ENCODE measurements around the gene E4F1. TPM values are rescaled to one million over a fixed set of nuclear protein-coding genes. Genes with fewer than 3 reads are reported as not detected.
"Not testable (repeated sequence)": the region's sequence is repeated elsewhere in the genome, so short reads cannot be mapped to it uniquely, and the experiment has no call there.

The E4F1 gene
- total and polyA plus RNA-seq, 9 donors = 0.58 to 26.2 (median 22.7) TPM

- intact Hi-C loops (cut with DNase I) = no loop called here
- WGBS, 3 donors = 75 to 86% (median 85%) methylated on average over 6 of the region's 6 CpGs
- H3K27me3 ChIP-seq = peaks cover 2% of the 10 kb centered on the region
These were observed 25.6 kb upstream of the E4F1 start for GRCh38 chr16:2197765-2198164.

GRCh38 chr16:2198283-2198682 is 25.1 kb upstream of the E4F1 start:
- no peak for DNase-seq
- Histone ChIP-seq H3K36me3 (no peaks in the 10 kb centered on the region), H3K4me1 (ENCODE audit: insufficient read depth) (no peaks in the 10 kb centered on the region), H3K27ac (no peak overlapping the region), H3K9me3 (no peaks in the 10 kb centered on the region), H3K4me3 (no peak overlapping the region), H3K27me3 (peaks cover 2% of the 10 kb centered on the region)
- intact Hi-C loops (cut with DNase I) = no loop called here
- WGBS, 3 donors = 51 to 60% (median 56%) methylated on average over 4 of the region's 4 CpGs
- TF ChIP-seq EP300 (IDR thresholded peaks at IDR 0.05) (no peak), CTCF (IDR thresholded peaks at IDR 0.05) (no peak), POLR2A (IDR thresholded peaks at IDR 0.05) (no peak)

More at GRCh38 chr16:2197765-2198164, 25.6 kb upstream of the E4F1 start:
- Histone ChIP-seq H3K27ac (no peak overlapping the region), H3K4me1 (ENCODE audit: insufficient read depth) (no peaks in the 10 kb centered on the region), H3K9me3 (no peaks in the 10 kb centered on the region), H3K36me3 (no peaks in the 10 kb centered on the region), H3K4me3 (no peak overlapping the region)
- no peak for DNase-seq
- TF ChIP-seq POLR2A (IDR thresholded peaks at IDR 0.05) (no peak), EP300 (IDR thresholded peaks at IDR 0.05) (no peak)

GRCh38 chr16:2199095-2199494 is 24.3 kb upstream of the E4F1 start:
- no peaks in the 10 kb centered on the region for H3K9me3 ChIP-seq
- H3K36me3 ChIP-seq = no peaks in the 10 kb centered on the region
- 65 to 72% (median 71%) methylated on average over 5 of the region's 5 CpGs for WGBS, 3 donors
- TF ChIP-seq EP300 (IDR thresholded peaks at IDR 0.05) (no peak), POLR2A (IDR thresholded peaks at IDR 0.05) (no peak), CTCF (IDR thresholded peaks at IDR 0.05) (no peak)
- intact Hi-C loops (cut with DNase I) = no loop called here
- no peaks in the 10 kb centered on the region for H3K4me1 ChIP-seq (ENCODE audit: insufficient read depth)
- no peak for DNase-seq
- H3K4me3 ChIP-seq = no peak overlapping the region
- H3K27ac ChIP-seq = no peak overlapping the region
- H3K27me3 ChIP-seq = peaks cover 2% of the 10 kb centered on the region

- DNase-seq = no peak
- 54 to 55% (median 55%) methylated on average over 13 to 14 of the region's 14 CpGs for whole genome bisulfite sequencing, 3 donors
- Histone ChIP-seq H3K4me3 (no peak overlapping the region), H3K9me3 (no peaks in the 10 kb centered on the region), H3K27ac (no peak overlapping the region), H3K27me3 (peaks cover 2% of the 10 kb centered on the region), H3K4me1 (ENCODE audit: insufficient read depth) (peaks cover 2% of the 10 kb centered on the region), H3K36me3 (no peaks in the 10 kb centered on the region)
- TF ChIP-seq CTCF (IDR thresholded peaks at IDR 0.05) = no peak
- no peak for TF ChIP-seq EP300 (IDR thresholded peaks at IDR 0.05)
- TF ChIP-seq POLR2A (IDR thresholded peaks at IDR 0.05) = no peak
- intact Hi-C loops (cut with DNase I) = no loop called here
These were observed 23.7 kb upstream of the E4F1 start for GRCh38 chr16:2199621-2200139.

GRCh38 chr16:2200313-2200712 is 23.1 kb upstream of the E4F1 start:
- Histone ChIP-seq H3K27ac (no peak overlapping the region), H3K4me1 (ENCODE audit: insufficient read depth) (peaks cover 4% of the 10 kb centered on the region), H3K9me3 (no peaks in the 10 kb centered on the region), H3K4me3 (no peak overlapping the region), H3K27me3 (peaks cover 2% of the 10 kb centered on the region), H3K36me3 (no peaks in the 10 kb centered on the region)
- DNase-seq = no peak
- TF ChIP-seq EP300 (IDR thresholded peaks at IDR 0.05) = no peak
- no peak for TF ChIP-seq POLR2A (IDR thresholded peaks at IDR 0.05)
- TF ChIP-seq CTCF (IDR thresholded peaks at IDR 0.05) = no peak
- intact Hi-C loops (cut with DNase I) = no loop called here
- 84 to 90% (median 84%) methylated on average over 6 of the region's 6 CpGs for WGBS, 3 donors

- intact Hi-C loops (cut with DNase I); H3K4me3 ChIP-seq; DNase-seq; H3K36me3 ChIP-seq; H3K27me3 ChIP-seq; H3K27ac ChIP-seq; H3K4me1 ChIP-seq (ENCODE audit: insufficient read depth); H3K9me3 ChIP-seq: not testable (repeated sequence)
- 90 to 95% (median 95%) methylated on average over 8 of the region's 8 CpGs for WGBS, 3 donors
These were observed 20.2 kb upstream of the E4F1 start for GRCh38 chr16:2203119-2203688.
